Glomerular endothelial cell (primary cell): Measurements from ENCODE around the gene MAT2A. TPM values are rescaled to one million over a fixed set of nuclear protein-coding genes. Genes with fewer than 3 reads are reported as not detected.
"Not testable (repeated sequence)": the region's sequence is repeated elsewhere in the genome, so short reads cannot be mapped to it uniquely, and the experiment has no call there.

ENCODE experiments used
- DNase-seq: peaks from one replicate; pipeline ENCODE4 v3.0.0-alpha.2; 2011; ENCODE audit warnings: low read depth, low spot score; ENCODE audit errors: extremely low read depth
- total RNA-seq: library from RNA; depleted of rRNA; stranded (reverse); fragments of >200 nt; gene quantifications from 2 replicates; pipeline ENCODE4 v1.2.3, GENCODE V29; 2015

The MAT2A gene
- total RNA-seq, 1 donor from 2014 or later = 119 TPM

GRCh38 chr2:85523903-85524335, 15.0 kb upstream of the MAT2A start:
- DNase-seq = no peak

DNA sequence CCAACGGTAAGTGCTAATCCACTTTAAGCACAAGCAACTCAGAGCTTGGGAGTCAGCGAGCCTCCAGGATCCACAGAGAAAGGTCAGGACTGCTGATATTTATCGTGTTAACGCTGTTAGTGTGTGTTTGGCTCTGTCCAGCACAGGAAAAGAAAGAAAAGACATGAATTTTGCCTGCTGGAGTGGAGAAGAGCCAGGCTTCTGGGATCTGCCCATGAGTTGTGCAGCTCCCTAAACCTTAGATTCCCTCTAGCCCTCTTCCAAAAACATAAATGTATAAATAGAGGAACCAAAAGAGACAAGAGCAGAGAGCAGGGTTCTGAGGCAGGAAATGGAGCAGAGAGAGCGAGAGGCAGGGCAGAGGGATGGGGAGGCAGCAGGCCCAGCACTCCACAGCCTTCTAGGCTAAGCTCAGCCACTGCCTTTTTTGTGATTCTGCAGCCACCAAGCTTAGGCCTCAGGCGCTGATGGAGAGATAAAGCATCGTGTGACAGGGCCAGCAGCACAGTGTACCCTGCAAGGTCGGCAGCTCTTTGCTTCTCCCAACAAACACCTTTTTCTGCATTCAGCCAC, 14.5 kb upstream of the MAT2A start:
- no peak for DNase-seq

DNA sequence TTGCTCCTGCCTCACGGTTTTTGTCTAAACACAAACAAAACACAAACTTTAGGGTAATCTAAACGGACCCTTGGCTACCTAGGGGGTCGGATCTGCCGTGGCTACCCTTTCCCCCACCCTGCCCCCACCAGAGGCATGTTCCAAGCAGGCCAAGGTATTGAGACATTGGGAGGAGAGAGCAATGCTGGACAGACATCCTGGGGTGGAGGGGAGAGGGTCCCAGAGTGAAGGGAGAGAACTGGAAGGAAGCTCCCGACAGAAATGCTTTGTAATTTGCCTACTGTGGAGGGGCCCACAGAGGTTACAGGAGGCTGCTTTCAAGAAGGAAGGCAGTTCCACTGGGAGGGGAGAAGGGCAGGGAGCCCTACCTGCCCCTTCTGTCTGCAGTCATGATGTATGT, 13.9 kb upstream of the MAT2A start:
- no peak for DNase-seq

DNA sequence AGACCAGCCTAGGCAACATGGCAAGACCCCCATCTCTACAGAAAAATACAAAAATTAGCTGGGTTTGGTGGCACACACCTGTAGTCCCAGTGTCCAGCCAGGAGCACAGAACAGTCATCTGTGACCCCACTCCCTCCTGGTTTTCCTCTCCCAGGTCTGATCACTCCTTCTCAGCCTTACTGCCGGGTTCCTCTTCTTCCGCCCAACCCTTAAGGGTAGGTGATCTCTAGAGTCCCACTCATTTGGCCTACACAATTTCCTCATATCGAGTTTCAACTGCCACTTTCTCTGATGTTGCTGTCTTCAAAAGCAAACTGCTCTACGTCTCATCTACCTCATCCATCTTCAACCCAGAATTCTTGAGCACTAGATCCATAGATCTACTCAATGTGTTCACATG, 13.4 kb upstream of the MAT2A start:
- no peak for DNase-seq

- DNase-seq = no peak
These were observed 11.2 kb upstream of the MAT2A start for GRCh38 chr2:85527787-85528186.

DNA sequence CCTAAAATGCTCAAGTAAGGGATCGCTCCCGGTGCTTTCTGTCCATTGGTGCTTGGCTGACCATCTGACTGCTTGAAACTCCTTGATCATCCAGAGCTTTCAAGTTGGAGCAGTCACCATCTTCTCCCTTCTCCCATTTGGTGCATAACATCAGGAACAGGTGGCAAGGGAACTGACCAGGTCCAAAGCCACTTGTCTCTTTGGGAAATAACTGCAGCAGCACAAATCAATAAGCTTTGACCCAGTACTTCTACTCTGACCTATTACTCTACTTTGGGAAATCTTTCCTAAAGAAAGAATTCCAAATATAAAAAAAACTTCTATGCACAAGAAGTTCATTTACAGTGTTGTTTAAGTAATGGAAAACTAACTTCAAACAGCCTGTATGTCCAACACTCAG, 10.6 kb upstream of the MAT2A start:
- no peak for DNase-seq

- no peak for DNase-seq
These were observed 9.2 kb upstream of the MAT2A start for GRCh38 chr2:85529809-85530208.

DNA sequence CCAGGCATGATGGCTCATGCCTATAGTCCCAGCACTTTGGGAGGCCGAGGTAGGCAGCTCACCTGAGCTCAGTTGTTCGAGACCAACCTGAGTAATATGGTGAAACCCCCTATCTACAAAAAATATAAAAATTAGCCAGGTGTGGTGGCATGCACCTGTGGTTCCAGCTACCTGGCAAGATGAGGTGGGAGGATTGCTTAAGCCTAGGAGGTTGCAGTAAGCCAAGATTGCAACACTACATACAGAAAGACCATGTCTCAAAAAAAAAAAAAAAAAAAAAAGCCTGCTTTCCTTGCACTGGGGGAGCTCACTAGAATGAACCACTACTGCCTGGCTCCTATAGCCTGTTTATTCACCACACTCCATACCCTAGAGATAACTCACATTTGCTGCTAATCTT, 7.4 kb upstream of the MAT2A start:
- no peak for DNase-seq

GRCh38 chr2:85534099-85534498, 4.9 kb upstream of the MAT2A start:
- DNase-seq = no peak

DNA sequence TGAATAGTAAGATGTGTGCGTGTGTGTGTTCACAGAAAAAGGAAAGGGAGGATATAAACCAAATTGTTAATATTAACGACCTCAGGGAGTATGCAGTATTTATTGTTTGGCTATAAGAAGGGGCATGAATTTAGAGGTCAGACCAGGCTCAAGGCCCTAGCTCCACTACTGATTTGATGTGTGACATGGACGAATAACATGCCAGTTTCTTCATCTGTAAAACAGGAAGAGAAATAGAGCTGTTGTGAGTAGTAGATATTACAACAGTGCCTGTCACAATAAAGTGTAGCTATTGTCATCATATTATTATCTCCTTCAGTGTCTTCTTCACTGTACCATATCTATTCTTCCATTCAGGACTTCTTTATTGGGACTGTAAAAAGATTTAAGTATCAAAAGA, 4.1 kb upstream of the MAT2A start:
- no peak for DNase-seq

GRCh38 chr2:85536479-85536878, 2.5 kb upstream of the MAT2A start:
- no peak for DNase-seq

DNA sequence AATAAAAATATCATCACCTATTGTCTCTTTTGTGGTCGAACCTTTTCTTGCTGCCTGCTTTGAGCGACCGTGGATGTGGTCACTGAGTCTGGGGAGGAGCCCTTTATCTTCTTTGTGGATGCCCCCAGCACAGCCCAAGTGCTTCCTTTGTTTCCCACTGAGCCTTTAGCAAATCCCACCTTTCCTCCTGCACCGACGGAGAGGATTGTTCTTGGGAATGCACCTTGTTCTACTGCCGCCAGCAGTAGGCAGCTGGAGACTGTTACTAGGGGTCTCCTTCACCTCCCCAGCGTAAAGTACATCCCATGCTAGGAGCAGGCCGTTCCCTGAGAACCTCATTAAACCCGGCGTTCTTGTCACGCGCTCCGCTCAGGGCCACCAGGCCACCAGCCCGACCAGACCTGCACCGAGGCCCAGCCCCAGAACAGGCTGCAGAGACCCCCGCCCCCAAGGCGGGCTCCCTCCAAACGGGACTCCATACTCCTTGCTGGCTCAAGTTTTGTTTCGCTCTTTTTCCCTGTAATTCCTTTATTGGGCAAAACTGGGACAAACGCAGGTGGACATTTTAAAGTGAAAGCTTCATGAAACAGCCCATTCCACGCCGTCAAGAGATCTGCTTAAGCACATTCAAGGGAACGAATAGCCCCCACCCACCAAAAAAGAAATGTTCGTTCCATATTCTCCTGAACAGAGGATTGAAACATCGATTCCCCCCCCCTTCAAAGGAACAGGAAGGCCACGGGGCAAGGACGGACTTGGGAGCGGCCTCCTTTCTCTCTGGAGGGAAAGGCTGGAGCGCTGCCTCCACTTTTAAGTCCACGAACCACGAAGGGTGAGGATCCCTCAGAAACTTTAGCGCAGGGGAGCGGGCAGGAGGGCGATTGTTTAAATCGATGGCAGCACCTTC, 1.1 kb upstream of the MAT2A start:
- DNase-seq = no peak

- DNase-seq = no peak
These were observed 579 bp downstream of the MAT2A start for GRCh38 chr2:85539361-85540132.

- DNase-seq = no peak
These were observed 1.2 kb downstream of the MAT2A start for GRCh38 chr2:85540133-85540648.

GRCh38 chr2:85541262-85541661, 2.3 kb downstream of the MAT2A start:
- no peak for DNase-seq

DNA sequence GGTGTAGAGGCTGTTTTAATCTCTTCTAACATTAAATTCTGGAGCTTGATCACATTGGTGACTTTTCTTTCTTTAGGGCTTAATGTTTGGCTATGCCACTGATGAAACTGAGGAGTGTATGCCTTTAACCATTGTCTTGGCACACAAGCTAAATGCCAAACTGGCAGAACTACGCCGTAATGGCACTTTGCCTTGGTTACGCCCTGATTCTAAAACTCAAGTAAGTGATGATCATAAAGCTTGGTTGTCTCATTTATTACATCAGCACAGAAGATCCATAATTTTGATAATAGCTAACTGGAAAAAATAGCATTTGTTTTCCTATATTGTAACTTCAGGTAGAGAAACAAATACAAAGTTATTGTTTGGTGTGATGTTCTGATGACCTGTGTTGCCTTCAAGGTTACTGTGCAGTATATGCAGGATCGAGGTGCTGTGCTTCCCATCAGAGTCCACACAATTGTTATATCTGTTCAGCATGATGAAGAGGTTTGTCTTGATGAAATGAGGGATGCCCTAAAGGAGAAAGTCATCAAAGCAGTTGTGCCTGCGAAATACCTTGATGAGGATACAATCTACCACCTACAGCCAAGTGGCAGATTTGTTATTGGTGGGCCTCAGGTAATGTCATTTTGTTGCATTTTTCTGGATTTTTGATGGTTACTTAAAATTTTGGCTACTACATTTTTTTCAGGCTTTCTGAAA, 2.9 kb downstream of the MAT2A start:
- no peak for DNase-seq

DNA sequence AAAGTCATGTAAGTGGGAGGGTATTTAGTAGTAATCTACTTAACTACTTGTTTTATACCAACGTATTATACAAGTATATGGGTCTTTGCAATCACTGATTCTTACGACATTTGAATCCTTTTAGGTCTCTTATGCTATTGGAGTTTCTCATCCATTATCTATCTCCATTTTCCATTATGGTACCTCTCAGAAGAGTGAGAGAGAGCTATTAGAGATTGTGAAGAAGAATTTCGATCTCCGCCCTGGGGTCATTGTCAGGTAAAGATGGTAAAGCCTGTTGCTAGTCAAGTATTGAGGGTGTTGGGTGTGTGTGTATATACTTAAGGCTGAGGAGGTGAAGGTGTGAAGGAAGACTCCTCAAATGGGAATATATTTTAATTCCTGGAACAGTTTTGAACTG, 3.8 kb downstream of the MAT2A start:
- no peak for DNase-seq

- not testable (repeated sequence) for DNase-seq
These were observed 5.3 kb downstream of the MAT2A start for GRCh38 chr2:85544254-85544691.

GRCh38 chr2:85544915-85545779, 6.2 kb downstream of the MAT2A start:
- not testable (repeated sequence) for DNase-seq

DNA sequence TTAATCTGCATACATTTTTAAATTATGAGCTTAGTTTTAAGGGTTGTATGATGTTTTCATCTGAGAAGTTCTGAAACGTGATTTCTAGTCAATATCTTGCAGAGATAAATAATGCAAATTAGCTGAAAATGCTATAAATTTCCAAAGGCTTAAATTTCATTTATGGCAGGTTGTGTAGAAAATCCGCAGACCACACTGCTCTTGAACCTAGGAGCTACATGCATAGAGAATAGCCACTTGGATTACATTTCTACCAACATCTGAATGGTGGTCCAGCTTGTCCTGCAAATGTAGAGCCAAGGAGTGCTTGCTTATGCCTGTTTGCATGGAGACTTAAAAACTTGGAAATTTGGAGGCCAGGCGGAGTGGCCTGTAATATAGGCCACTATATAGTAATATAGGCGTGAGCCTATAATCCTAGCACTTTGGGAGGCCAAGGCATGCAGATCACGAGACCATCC, 6.8 kb downstream of the MAT2A start:
- no peak for DNase-seq
